Duodenal mucosa (tissue), 2 donors: ENCODE measurements around the gene PXDN.

Experiments used
- H3K27ac ChIP-seq: one replicate; pipeline ENCODE4 v1.7.0; 2013; ENCODE audit warnings: low read depth, low read length
- H3K27me3 ChIP-seq, 2 donors: one replicate each; pipeline ENCODE4 v1.7.0; 2013; ENCODE audit warnings: low read length in 2 of 2, control low read depth in 1 of 2; ENCODE audit not compliant: insufficient read depth in 2 of 2, control insufficient read depth in 1 of 2
- H3K36me3 ChIP-seq, 2 donors: one replicate each; pipeline ENCODE4 v1.7.0; 2013; ENCODE audit warnings: low read length in 2 of 2, control low read depth in 1 of 2; ENCODE audit not compliant: insufficient read depth in 2 of 2, control insufficient read depth in 1 of 2
- H3K4me1 ChIP-seq, 2 donors: one replicate each; pipeline ENCODE4 v1.7.0; 2013; ENCODE audit warnings: low read length in 2 of 2, control low read depth in 1 of 2; ENCODE audit not compliant: insufficient read depth in 2 of 2, control insufficient read depth in 1 of 2
- H3K4me3 ChIP-seq, 2 donors: one replicate each; pipeline ENCODE4 v1.7.0; 2013; ENCODE audit warnings: low read length in 2 of 2, low read depth in 1 of 2
- H3K9ac ChIP-seq, 2 donors: one replicate each; pipeline ENCODE4 v1.7.0; 2013; ENCODE audit warnings: low read length in 2 of 2, low read depth in 1 of 2
- H3K9me3 ChIP-seq, 2 donors: one replicate each; pipeline ENCODE4 v1.7.0; 2013; ENCODE audit warnings: low read length in 2 of 2, control low read depth in 1 of 2; ENCODE audit not compliant: control insufficient read depth in 1 of 2

Gene PXDN

GRCh38 chr2:1752751-1753150 lies 8.4 kb upstream of the PXDN start:
- no peak overlapping the region for H3K27ac ChIP-seq
- no peak overlapping the region for H3K4me3 ChIP-seq
- H3K9ac ChIP-seq = no peak overlapping the region
- H3K27me3 ChIP-seq = peaks cover 0 to 4% of the 10 kb centered on the region in 2 donors
- no peaks in the 10 kb centered on the region for H3K36me3 ChIP-seq
- H3K9me3 ChIP-seq = peaks cover 6 to 8% of the 10 kb centered on the region in 2 donors
- H3K4me1 ChIP-seq = no peaks in the 10 kb centered on the region

DNA sequence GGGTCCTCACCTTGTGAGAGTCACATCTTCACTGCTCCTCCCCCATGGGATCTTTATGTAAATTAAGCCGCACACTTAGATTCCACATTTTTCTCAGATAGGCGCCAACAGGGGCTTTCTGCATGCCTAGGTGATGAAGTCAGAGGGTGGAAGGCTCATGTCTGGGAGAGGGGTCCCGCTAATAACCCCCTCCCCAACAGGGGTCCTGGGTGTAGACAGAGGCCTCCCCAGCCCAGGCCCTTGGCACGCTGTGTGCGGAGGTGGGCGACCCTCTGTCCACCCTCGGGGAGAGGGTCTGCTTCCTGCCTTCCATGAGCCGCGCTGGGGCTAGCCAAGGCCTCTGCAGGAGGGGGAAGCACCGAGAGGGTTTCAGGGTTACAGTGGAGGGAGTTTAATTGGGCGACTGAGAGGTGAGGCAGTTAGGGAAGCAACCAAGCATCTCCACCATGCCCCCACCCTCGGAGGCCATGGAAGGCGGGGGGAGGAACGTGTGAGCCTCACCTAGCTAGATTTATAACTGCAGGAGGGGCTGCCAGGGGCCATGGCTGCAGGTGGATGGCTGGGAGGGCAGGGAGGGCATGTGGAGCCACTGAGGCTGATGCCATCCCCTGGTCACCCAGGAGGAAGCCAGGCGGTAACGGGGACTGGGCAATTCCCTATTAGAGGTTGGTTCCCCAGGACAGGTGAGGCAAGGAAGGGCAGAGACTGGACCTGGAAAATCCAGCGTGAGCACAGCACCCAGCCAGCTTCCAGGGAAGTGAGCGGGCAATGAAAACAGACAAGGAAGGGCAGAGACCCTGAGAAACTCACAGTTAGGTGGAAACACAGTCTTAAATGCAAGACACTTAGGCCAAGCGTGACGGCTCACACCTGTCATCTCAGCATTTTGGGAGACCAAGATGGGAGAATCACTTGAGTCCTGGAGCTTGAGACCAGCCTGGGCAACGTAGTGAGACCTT lies 7.7 kb upstream of the PXDN start:
- H3K9ac ChIP-seq = no peak overlapping the region
- no peaks in the 10 kb centered on the region for H3K4me1 ChIP-seq
- no peak overlapping the region for H3K27ac ChIP-seq
- H3K27me3 ChIP-seq = peaks cover 0 to 4% of the 10 kb centered on the region in 2 donors
- H3K4me3 ChIP-seq = no peak overlapping the region
- H3K9me3 ChIP-seq = peaks cover 6 to 8% of the 10 kb centered on the region in 2 donors
- no peaks in the 10 kb centered on the region for H3K36me3 ChIP-seq

- no peak overlapping the region for H3K27ac ChIP-seq
- H3K9ac ChIP-seq = no peak overlapping the region
- H3K36me3 ChIP-seq = no peaks in the 10 kb centered on the region
- no peaks in the 10 kb centered on the region for H3K4me1 ChIP-seq
- H3K4me3 ChIP-seq = no peak overlapping the region
- H3K9me3 ChIP-seq = peaks cover 6 to 8% of the 10 kb centered on the region in 2 donors
- peaks cover 0 to 4% of the 10 kb centered on the region in 2 donors for H3K27me3 ChIP-seq
Observed at GRCh38 chr2:1750933-1751766, 6.8 kb upstream of the PXDN start.

DNA sequence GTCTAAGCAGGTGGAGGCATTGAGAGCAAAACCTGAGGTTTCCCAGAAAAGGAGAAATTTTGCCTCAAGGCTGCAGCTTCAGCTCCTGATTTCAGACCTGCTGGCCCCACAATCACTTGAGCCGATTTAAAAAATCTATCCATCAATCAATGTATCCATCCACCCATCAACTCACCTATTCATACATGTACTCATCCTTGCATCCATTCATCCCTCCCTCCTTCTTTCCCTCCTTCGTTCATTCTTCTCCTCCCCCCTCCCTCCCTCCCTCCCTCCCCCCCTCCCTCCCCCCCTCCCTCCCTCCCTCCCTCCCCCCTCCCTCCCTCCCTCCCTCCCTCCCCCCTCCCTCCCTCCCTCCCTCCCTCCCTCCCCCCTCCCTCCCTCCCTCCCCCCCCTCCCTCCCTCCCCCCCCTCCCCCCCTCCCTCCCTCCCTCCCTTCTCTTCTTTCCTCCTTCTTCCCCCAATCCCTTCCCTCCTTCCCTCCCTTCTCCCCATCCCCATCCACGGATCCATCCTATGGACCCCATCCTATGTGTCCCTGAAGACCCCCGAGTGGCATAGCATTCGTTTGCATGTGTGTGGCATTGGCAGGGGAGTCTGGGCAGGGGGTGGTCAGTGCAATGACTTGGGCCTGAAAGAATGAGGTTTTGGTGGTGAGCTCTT lies 6.1 kb upstream of the PXDN start:
- H3K27me3 ChIP-seq = peaks cover 0 to 5% of the 10 kb centered on the region in 2 donors
- H3K9me3 ChIP-seq = peaks cover 6 to 8% of the 10 kb centered on the region in 2 donors
- no peak overlapping the region for H3K9ac ChIP-seq
- no peaks in the 10 kb centered on the region for H3K4me1 ChIP-seq
- H3K4me3 ChIP-seq = no peak overlapping the region
- H3K27ac ChIP-seq = no peak overlapping the region
- no peaks in the 10 kb centered on the region for H3K36me3 ChIP-seq

GRCh38 chr2:1749489-1750119 lies 5.3 kb upstream of the PXDN start:
- H3K27ac ChIP-seq = no peak overlapping the region
- no peaks in the 10 kb centered on the region for H3K4me1 ChIP-seq
- peaks cover 6% of the 10 kb centered on the region in 2 donors for H3K9me3 ChIP-seq
- H3K36me3 ChIP-seq = no peaks in the 10 kb centered on the region
- H3K27me3 ChIP-seq = peaks cover 0 to 10% of the 10 kb centered on the region in 2 donors
- H3K9ac ChIP-seq = no peak overlapping the region
- H3K4me3 ChIP-seq = no peak overlapping the region

GRCh38 chr2:1748741-1749488 lies 4.6 kb upstream of the PXDN start:
- no peak overlapping the region for H3K27ac ChIP-seq
- no peaks in the 10 kb centered on the region for H3K36me3 ChIP-seq
- H3K4me3 ChIP-seq = no peak overlapping the region
- no peak overlapping the region for H3K9ac ChIP-seq
- peaks cover 0 to 10% of the 10 kb centered on the region in 2 donors for H3K27me3 ChIP-seq
- H3K9me3 ChIP-seq = peaks cover 0 to under 1% of the 10 kb centered on the region in 2 donors
- no peaks in the 10 kb centered on the region for H3K4me1 ChIP-seq

DNA sequence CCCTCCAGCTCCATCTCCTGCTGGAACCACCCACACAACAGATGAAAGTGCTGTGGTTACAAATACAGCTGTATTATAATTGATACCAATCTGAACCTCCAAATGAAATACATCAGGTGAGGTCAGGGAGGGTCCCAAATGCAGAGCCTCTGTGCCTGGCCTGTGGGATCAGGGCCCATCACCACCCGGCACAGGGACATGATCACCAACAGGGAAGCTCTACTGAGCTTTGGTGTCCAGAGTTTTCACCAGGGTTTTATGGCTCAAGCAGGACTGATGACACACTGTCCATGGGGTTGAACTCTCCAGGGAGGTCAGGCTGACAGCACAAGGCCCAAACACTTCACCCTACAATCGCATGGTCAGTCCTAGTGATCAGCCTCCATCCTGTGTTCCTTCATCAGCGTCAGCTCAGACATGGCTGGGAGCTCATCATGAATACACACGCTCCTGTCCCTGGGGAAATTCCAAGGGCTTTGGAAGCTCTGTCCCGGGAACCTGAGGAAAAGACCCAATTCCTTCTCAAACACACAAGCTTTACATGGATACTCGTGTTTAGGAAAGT lies 3.9 kb upstream of the PXDN start:
- Histone ChIP-seq H3K9ac (no peak overlapping the region), H3K27ac (no peak overlapping the region), H3K4me1 (no peaks in the 10 kb centered on the region), H3K27me3 (peaks cover 0 to 10% of the 10 kb centered on the region in 2 donors), H3K36me3 (no peaks in the 10 kb centered on the region), H3K4me3 (no peak overlapping the region), H3K9me3 (no peaks in the 10 kb centered on the region)

DNA sequence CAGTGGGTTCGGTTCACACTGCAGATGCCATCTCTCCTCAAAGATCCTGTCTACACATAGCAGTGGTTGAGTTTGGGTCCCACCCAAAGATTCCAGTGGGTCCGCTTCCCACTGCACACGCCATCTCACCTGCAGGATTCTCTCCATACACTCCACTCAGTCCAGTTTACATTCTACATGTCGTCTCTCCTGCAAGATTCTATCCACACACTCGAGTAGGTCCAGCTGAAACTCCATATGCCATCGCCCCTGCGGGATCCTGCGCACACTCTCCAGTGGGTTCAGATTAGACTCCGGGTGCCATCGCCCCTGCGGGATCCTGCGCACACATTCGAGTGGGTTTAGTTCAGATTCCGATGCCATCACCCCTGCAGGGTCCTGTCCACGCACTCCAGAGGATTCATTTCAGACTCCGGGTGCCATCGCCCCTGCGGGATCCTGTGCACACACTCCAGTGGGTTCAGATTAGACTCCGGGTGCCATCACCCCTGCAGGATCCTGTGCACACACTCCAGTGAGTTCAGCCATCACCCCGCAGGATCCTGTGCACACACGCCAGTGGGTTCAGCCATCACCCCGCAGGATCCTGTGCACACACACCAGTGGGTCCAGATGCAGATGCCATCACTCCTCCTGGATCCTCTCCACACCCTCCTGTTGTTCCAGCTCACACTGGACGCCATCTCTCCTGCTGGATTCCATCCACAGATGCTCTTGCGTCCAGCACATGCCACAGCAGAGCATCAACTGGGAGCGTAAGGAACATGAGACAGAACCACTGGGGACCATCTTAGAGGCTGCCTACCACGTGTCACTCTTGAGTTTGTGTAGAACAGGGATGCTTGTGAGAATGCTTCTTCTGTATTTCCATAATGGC lies 3.0 kb upstream of the PXDN start:
- no peak overlapping the region for H3K4me3 ChIP-seq
- no peaks in the 10 kb centered on the region for H3K36me3 ChIP-seq
- no peak overlapping the region for H3K9ac ChIP-seq
- peaks cover 0 to 10% of the 10 kb centered on the region in 2 donors for H3K27me3 ChIP-seq
- no peaks in the 10 kb centered on the region for H3K4me1 ChIP-seq
- no peak overlapping the region for H3K27ac ChIP-seq
- no peaks in the 10 kb centered on the region for H3K9me3 ChIP-seq
